Naive thymus-derived CD4-positive, alpha-beta T cell (primary cell): ENCODE results near the gene PRDM1. TPM values are rescaled to one million over a fixed set of nuclear protein-coding genes. Genes with fewer than 3 reads are reported as not detected.
A peak's percentile ranks its signal among the peaks of the same experiment; 100 is the strongest.

Source experiments
- ATAC-seq: fragments of 150-1000 bp; cut with Tn5 transposase; 2 replicates; pipeline ENCODE4 v1.10.0; 2021; ENCODE audit warnings: mild to moderate bottlenecking, moderate library complexity
- CTCF ChIA-PET: fragments of 350-600 bp; sonication (Branson Sonifier 250); formaldehyde crosslinking; loops from one replicate; lab custom pipeline; 2021; ENCODE audit warnings: antibody characterized with exemption; lab: Charles Lee
- POLR2A ChIA-PET: fragments of 350-600 bp; sonication (Branson Sonifier 250); formaldehyde crosslinking; loops from one replicate; lab custom pipeline; 2021; ENCODE audit warnings: antibody characterized with exemption, inconsistent platforms; lab: Charles Lee
- DNase-seq, 9 donors: peaks; one replicate each; pipeline versions ENCODE4 v3.0.0 to v3.0.0-alpha.2; 2020 to 2022; ENCODE audit warnings: mixed read lengths in 1 of 9
- H3K27ac ChIP-seq: one replicate; pipeline ENCODE4 v1.7.0; 2013; ENCODE audit warnings: mild to moderate bottlenecking, low read depth, low read length, moderate library complexity
- H3K27me3 ChIP-seq, 2 donors: one replicate each; pipeline ENCODE4 v1.7.0; 2013; ENCODE audit warnings: low read length in 2 of 2, mild to moderate bottlenecking in 2 of 2, moderate library complexity in 2 of 2; ENCODE audit not compliant: control insufficient read depth in 2 of 2, insufficient read depth in 2 of 2
- H3K36me3 ChIP-seq, 3 experiments: 1 replicate in 2 of 3; 2 replicates in 1 of 3; pipeline ENCODE4 v1.7.0; 2013; ENCODE audit warnings: low read length in 3 of 3, mild to moderate bottlenecking in 3 of 3, moderate library complexity in 1 of 3; ENCODE audit not compliant: insufficient read depth in 3 of 3, control insufficient read depth in 2 of 3
- H3K4me1 ChIP-seq, 2 donors: one replicate each; pipeline ENCODE4 v1.7.0; 2013; ENCODE audit warnings: low read length in 2 of 2, mild to moderate bottlenecking in 2 of 2, moderate library complexity in 1 of 2; ENCODE audit not compliant: control insufficient read depth in 2 of 2, insufficient read depth in 2 of 2
- H3K4me3 ChIP-seq: 2 replicates; pipeline ENCODE4 v1.7.0; 2013; ENCODE audit warnings: mild to moderate bottlenecking, low read length
- H3K9me3 ChIP-seq, 3 experiments: 1 replicate in 2 of 3; 2 replicates in 1 of 3; pipeline ENCODE4 v1.7.0; 2013; ENCODE audit warnings: low read length in 3 of 3; ENCODE audit not compliant: control insufficient read depth in 2 of 3
- H3K27ac Mint-ChIP-seq, 9 donors: one replicate each; pipeline ENCODE4 v1.8.0; 2020 to 2022; ENCODE audit warnings: mixed read lengths in 9 of 9, mild to moderate bottlenecking in 8 of 9, moderate library complexity in 5 of 9, inconsistent platforms in 2 of 9
- H3K27me3 Mint-ChIP-seq, 5 donors: one replicate each; pipeline ENCODE4 v1.8.0; 2021 to 2022; ENCODE audit warnings: mixed read lengths in 5 of 5, mild to moderate bottlenecking in 1 of 5
- H3K36me3 Mint-ChIP-seq, 5 donors: one replicate each; pipeline ENCODE4 v1.8.0; 2020 to 2022; ENCODE audit warnings: mixed read lengths in 5 of 5, mild to moderate bottlenecking in 3 of 5, inconsistent platforms in 1 of 5
- H3K4me1 Mint-ChIP-seq, 7 donors: one replicate each; pipeline ENCODE4 v1.8.0; 2020 to 2022; ENCODE audit warnings: mixed read lengths in 7 of 7, mild to moderate bottlenecking in 3 of 7, inconsistent platforms in 1 of 7
- H3K4me3 Mint-ChIP-seq, 10 donors: one replicate each; pipeline ENCODE4 v1.8.0; 2020 to 2022; ENCODE audit warnings: mild to moderate bottlenecking in 10 of 10, mixed read lengths in 10 of 10, moderate library complexity in 6 of 10, inconsistent platforms in 2 of 10
- H3K9me3 Mint-ChIP-seq, 11 donors: one replicate each; pipeline ENCODE4 v1.8.0; 2020 to 2022; ENCODE audit warnings: mixed read lengths in 11 of 11, mild to moderate bottlenecking in 4 of 11, inconsistent platforms in 1 of 11, moderate library complexity in 1 of 11
- intact Hi-C, 2 donors: fragments of 100-400 bp; cut with micrococcal nuclease; formaldehyde crosslinking; loops; one replicate each; pipeline ENCODE4 v1.15.1; 2023
- polyA plus RNA-seq, 2 donors: library from polyadenylated mRNA; unstranded; fragments of 300-500 nt; fragmentation: Illumina TruSeq; gene quantifications; one replicate each; pipeline ENCODE4 v1.2.3, GENCODE V29; 2021
- total RNA-seq, 6 experiments: library from RNA in 5 of 6; stranded (reverse) in 5 of 6; gene quantifications; 1 replicate in 5 of 6; 2 replicates in 1 of 6; pipeline ENCODE4 v1.2.3 and lab custom pipeline; 2021 to 2026

The PRDM1 gene
- total and polyA plus RNA-seq, 7 experiments from 2014 or later = 2.0 to 64.1 (median 5.6) TPM

- Histone ChIP-seq H3K27ac (no peak overlapping the region), H3K27me3 (no peaks in the 10 kb centered on the region), H3K4me1 (peaks cover 6 to 24% of the 10 kb centered on the region in 2 donors), H3K36me3 (no peaks in the 10 kb centered on the region), H3K9me3 (no peaks in the 10 kb centered on the region), H3K4me3 (no peak overlapping the region)
- Mint-ChIP-seq H3K27me3 (peaks cover 0 to 9% (median 0%) of the 10 kb centered on the region in 5 donors), H3K36me3 (peaks cover 0 to 20% (median 0%) of the 10 kb centered on the region in 5 donors), H3K4me3 (no peak overlapping the region), H3K27ac (no peak overlapping the region), H3K9me3 (peaks cover 0 to 3% (median 0%) of the 10 kb centered on the region in 11 donors), H3K4me1 (peaks cover 12 to 49% (median 26%) of the 10 kb centered on the region in 7 donors)
- intact Hi-C loops = no loop called here
- ATAC-seq (no peak), DNase-seq (no peak)
- ChIA-PET CTCF (interaction anchor here (0.6 kb wide), 1 partner anchor 18 kb away, joined by 3 read pairs; no protein-coding TSS in a partner anchor), POLR2A (no interaction called here)
Measured at GRCh38 chr6:106122306-106122918, 36.3 kb downstream of the PRDM1 start.

GRCh38 chr6:106122938-106123656 is 37.0 kb downstream of the PRDM1 start:
- no peak for ATAC-seq
- Mint-ChIP-seq H3K27ac (no peak overlapping the region), H3K4me3 (no peak overlapping the region), H3K27me3 (peaks cover 0 to 9% (median 0%) of the 10 kb centered on the region in 5 donors), H3K4me1 (peaks cover 6 to 43% (median 19%) of the 10 kb centered on the region in 7 donors), H3K9me3 (peaks cover 0 to 3% (median 0%) of the 10 kb centered on the region in 11 donors), H3K36me3 (peaks cover 0 to 18% (median 0%) of the 10 kb centered on the region in 5 donors)
- Histone ChIP-seq H3K9me3 (no peaks in the 10 kb centered on the region), H3K27me3 (no peaks in the 10 kb centered on the region), H3K27ac (no peak overlapping the region), H3K4me3 (no peak overlapping the region), H3K4me1 (peaks cover under 1 to 18% of the 10 kb centered on the region in 2 donors), H3K36me3 (no peaks in the 10 kb centered on the region)
- DNase-seq = no peak
- POLR2A ChIA-PET = interaction anchor here (1.0 to 1.2 kb wide), 2 partner anchors 54 to 157 kb away, joined by 3 read pairs; no protein-coding TSS in a partner anchor
- intact Hi-C loops = no loop called here
- CTCF ChIA-PET = no interaction called here

- H3K36me3 Mint-ChIP-seq = peaks cover 0 to 18% (median 0%) of the 10 kb centered on the region in 5 donors
- Histone ChIP-seq H3K4me3 (no peak overlapping the region), H3K4me1 (peaks cover 0 to 9% of the 10 kb centered on the region in 2 donors), H3K36me3 (no peaks in the 10 kb centered on the region), H3K27me3 (no peaks in the 10 kb centered on the region), H3K9me3 (no peaks in the 10 kb centered on the region), H3K27ac (no peak overlapping the region)
- ATAC-seq = no peak
- no peak for DNase-seq
- intact Hi-C loops = no loop called here
- peaks cover 0 to 12% (median 0%) of the 10 kb centered on the region in 5 donors for H3K27me3 Mint-ChIP-seq
- H3K9me3 Mint-ChIP-seq = peaks cover 0 to under 1% (median 0%) of the 10 kb centered on the region in 11 donors
- ChIA-PET CTCF (interaction anchor here (0.6 kb wide), 1 partner anchor 205 kb away, joined by 3 read pairs; no protein-coding TSS in a partner anchor), POLR2A (interaction anchor here (1.0 to 1.2 kb wide), 3 partner anchors 9 to 158 kb away, joined by 3 read pairs; no protein-coding TSS in a partner anchor)
- no peak overlapping the region for H3K4me3 Mint-ChIP-seq
- no peak overlapping the region for H3K27ac Mint-ChIP-seq
- H3K4me1 Mint-ChIP-seq = peaks cover 2 to 38% (median 14%) of the 10 kb centered on the region in 7 donors
Measured at GRCh38 chr6:106124015-106124414, 37.9 kb downstream of the PRDM1 start.

- no peak overlapping the region for H3K4me3 Mint-ChIP-seq
- ATAC-seq = no peak
Measured at GRCh38 chr6:106124437-106125430, 38.6 kb downstream of the PRDM1 start.

GRCh38 chr6:106125925-106126435 is 39.8 kb downstream of the PRDM1 start:
- intact Hi-C loops = no loop called here

More at GRCh38 chr6:106124437-106125430, 38.6 kb downstream of the PRDM1 start:
- POLR2A ChIA-PET = interaction anchor here (0.6 to 1.2 kb wide), 3 partner anchors 9 to 11 kb away, joined by 3 read pairs; no protein-coding TSS in a partner anchor
- Histone ChIP-seq H3K4me3 (no peak overlapping the region), H3K27ac (no peak overlapping the region), H3K4me1 (peaks cover 0 to 8% of the 10 kb centered on the region in 2 donors), H3K9me3 (no peaks in the 10 kb centered on the region), H3K27me3 (no peaks in the 10 kb centered on the region), H3K36me3 (no peaks in the 10 kb centered on the region)
- Mint-ChIP-seq H3K9me3 (no peaks in the 10 kb centered on the region), H3K4me1 (peaks cover 0 to 32% (median 10%) of the 10 kb centered on the region in 7 donors), H3K36me3 (peaks cover 0 to 13% (median 0%) of the 10 kb centered on the region in 5 donors), H3K27ac (peak overlapping the region in 1 of 9 donors; percentile 64), H3K27me3 (peaks cover 0 to 12% (median 0%) of the 10 kb centered on the region in 5 donors)
- intact Hi-C loops = no loop called here
- CTCF ChIA-PET = interaction anchor here (0.6 kb wide), 1 partner anchor 204 kb away, joined by 3 read pairs; no protein-coding TSS in a partner anchor
- no peak for DNase-seq

More at GRCh38 chr6:106125925-106126435, 39.8 kb downstream of the PRDM1 start:
- peak; percentile 46 for ATAC-seq
- Histone ChIP-seq H3K4me3 (peak overlapping the region; percentile 19), H3K4me1 (peaks cover 0 to 8% of the 10 kb centered on the region in 2 donors), H3K9me3 (no peaks in the 10 kb centered on the region), H3K27ac (no peak overlapping the region), H3K27me3 (no peaks in the 10 kb centered on the region), H3K36me3 (no peaks in the 10 kb centered on the region)
- Mint-ChIP-seq H3K27me3 (peaks cover 0 to 12% (median 0%) of the 10 kb centered on the region in 5 donors), H3K4me3 (peak overlapping the region in 1 of 10 donors; percentile 59), H3K9me3 (no peaks in the 10 kb centered on the region), H3K36me3 (peaks cover 0 to 6% (median 0%) of the 10 kb centered on the region in 5 donors), H3K27ac (peak overlapping the region in 2 of 9 donors; percentile 18 to 84), H3K4me1 (peaks cover 4 to 34% (median 14%) of the 10 kb centered on the region in 7 donors)
- DNase-seq = peak in 1 of 9 donors; percentile 45
- POLR2A ChIA-PET = no interaction called here
- CTCF ChIA-PET = no interaction called here
